Mesothelial cell of epicardium (in vitro differentiated cells): Measurements from ENCODE around the gene TWNK. TPM values are rescaled to one million over a fixed set of nuclear protein-coding genes. Genes with fewer than 3 reads are reported as not detected.

ENCODE experiments used
- DNase-seq, 2 experiments: peaks; one replicate each; pipeline ENCODE4 v3.0.0; 2021; ENCODE audit warnings: low spot score in 2 of 2; ENCODE audit not compliant: unreplicated experiment in 2 of 2
- H3K27ac Mint-ChIP-seq: 2 replicates; pipeline ENCODE4 v1.8.0; 2021; ENCODE audit warnings: mixed read lengths
- H3K27me3 Mint-ChIP-seq: 2 replicates; pipeline ENCODE4 v1.8.0; 2021; ENCODE audit warnings: low read depth, mixed read lengths
- H3K36me3 Mint-ChIP-seq: 2 replicates; pipeline ENCODE4 v1.8.0; 2021; ENCODE audit warnings: mixed read lengths
- H3K4me1 Mint-ChIP-seq: 2 replicates; pipeline ENCODE4 v1.8.0; 2021; ENCODE audit warnings: mixed read lengths
- H3K4me3 Mint-ChIP-seq: 2 replicates; pipeline ENCODE4 v1.8.0; 2021; ENCODE audit warnings: mild to moderate bottlenecking, moderate library complexity, mixed read lengths
- H3K9me3 Mint-ChIP-seq: 2 replicates; pipeline ENCODE4 v1.8.0; 2021; ENCODE audit warnings: mixed read lengths
- total RNA-seq: library from RNA; stranded (reverse); gene quantifications from 3 replicates; pipeline ENCODE4 v1.2.1, GENCODE V29; 2021
- TF ChIP-seq, protein P1 (sequence below): fragments of 200-600 bp; sonication (generic); IDR thresholded peaks from one replicate; pipeline ENCODE4 v1.5.0; 2021; ENCODE audit warnings: antibody characterized with exemption; ENCODE audit not compliant: unreplicated experiment

TWNK gene
- total RNA-seq, 1 donor from 2014 or later = 13.9 TPM

DNA sequence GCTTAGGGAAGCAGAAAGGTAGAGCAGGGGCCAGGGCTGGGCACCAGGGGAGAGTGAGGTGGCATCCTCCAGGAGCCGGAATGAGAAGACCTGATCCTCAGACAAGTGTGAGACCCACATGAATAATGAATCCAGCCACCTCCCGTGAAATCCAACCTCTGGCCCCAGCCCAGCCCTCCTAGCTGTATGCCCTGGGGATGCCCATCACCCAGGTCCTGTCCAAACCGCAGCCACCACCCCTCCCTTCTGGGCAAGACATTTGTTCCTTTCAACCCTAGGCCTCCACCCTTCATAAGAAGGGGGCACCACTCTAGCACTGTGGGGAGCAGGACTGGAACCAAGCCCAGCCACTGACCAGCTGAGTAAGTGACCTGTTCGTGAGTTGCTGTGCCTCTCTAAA, 33.9 kb downstream of the TWNK start:
- Mint-ChIP-seq H3K4me1 (peaks cover 7% of the 10 kb centered on the region), H3K4me3 (no peak overlapping the region)
- DNase-seq = no peak

DNA sequence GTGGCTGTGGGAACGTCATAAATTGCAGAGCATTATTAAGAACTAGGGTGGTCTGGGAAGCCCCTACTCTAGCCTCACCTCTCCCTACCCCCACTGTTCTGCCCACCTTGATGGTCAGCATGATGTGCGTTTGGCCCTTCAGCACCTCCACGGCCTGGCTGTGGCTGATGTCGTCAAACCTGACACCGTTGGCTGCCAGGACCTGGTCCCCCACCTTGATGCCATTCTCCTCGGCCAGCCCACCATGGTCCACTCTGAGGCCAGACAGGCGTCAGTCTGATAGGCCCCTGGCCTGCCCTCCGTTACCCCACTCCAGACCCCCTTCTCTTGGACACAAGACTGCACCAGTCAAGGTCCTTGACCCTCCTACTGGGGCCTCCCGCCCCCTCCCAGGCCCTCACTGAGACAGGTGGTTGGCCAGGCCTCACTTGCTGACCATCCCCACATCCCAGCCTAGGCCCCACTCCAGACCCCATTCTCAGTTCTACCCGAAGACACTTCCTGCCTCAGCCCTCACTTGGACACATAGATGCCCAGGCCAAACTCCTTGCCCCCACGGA, 34.4 kb downstream of the TWNK start:
- H3K27ac Mint-ChIP-seq = no peak overlapping the region
- H3K27me3 Mint-ChIP-seq = peaks cover 30% of the 10 kb centered on the region
- peaks cover 5% of the 10 kb centered on the region for H3K4me1 Mint-ChIP-seq
- no peaks in the 10 kb centered on the region for H3K9me3 Mint-ChIP-seq
- no peak for DNase-seq
- TF ChIP-seq, protein P1, sequence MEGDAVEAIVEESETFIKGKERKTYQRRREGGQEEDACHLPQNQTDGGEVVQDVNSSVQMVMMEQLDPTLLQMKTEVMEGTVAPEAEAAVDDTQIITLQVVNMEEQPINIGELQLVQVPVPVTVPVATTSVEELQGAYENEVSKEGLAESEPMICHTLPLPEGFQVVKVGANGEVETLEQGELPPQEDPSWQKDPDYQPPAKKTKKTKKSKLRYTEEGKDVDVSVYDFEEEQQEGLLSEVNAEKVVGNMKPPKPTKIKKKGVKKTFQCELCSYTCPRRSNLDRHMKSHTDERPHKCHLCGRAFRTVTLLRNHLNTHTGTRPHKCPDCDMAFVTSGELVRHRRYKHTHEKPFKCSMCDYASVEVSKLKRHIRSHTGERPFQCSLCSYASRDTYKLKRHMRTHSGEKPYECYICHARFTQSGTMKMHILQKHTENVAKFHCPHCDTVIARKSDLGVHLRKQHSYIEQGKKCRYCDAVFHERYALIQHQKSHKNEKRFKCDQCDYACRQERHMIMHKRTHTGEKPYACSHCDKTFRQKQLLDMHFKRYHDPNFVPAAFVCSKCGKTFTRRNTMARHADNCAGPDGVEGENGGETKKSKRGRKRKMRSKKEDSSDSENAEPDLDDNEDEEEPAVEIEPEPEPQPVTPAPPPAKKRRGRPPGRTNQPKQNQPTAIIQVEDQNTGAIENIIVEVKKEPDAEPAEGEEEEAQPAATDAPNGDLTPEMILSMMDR = no peak
- no peaks in the 10 kb centered on the region for H3K36me3 Mint-ChIP-seq
- no peak overlapping the region for H3K4me3 Mint-ChIP-seq

More for the DNA sequence above, 33.9 kb downstream of the TWNK start:
- Mint-ChIP-seq H3K36me3 (no peaks in the 10 kb centered on the region), H3K27ac (no peak overlapping the region), H3K27me3 (peaks cover 35% of the 10 kb centered on the region), H3K9me3 (no peaks in the 10 kb centered on the region)
- TF ChIP-seq, protein P1 = no peak

GRCh38 chr10:101022967-101023705, 35.8 kb downstream of the TWNK start:
- DNase-seq = no peak
- no peaks in the 10 kb centered on the region for H3K36me3 Mint-ChIP-seq
- no peak overlapping the region for H3K27ac Mint-ChIP-seq
- H3K4me1 Mint-ChIP-seq = peaks cover 13% of the 10 kb centered on the region
- TF ChIP-seq, protein P1 = no peak
- no peak overlapping the region for H3K4me3 Mint-ChIP-seq
- peaks cover 19% of the 10 kb centered on the region for H3K27me3 Mint-ChIP-seq
- H3K9me3 Mint-ChIP-seq = no peaks in the 10 kb centered on the region

- Mint-ChIP-seq H3K9me3 (no peaks in the 10 kb centered on the region), H3K27me3 (peaks cover 12% of the 10 kb centered on the region), H3K36me3 (no peaks in the 10 kb centered on the region), H3K27ac (no peak overlapping the region), H3K4me3 (no peak overlapping the region), H3K4me1 (peaks cover 19% of the 10 kb centered on the region)
- DNase-seq = no peak
- TF ChIP-seq, protein P1 = no peak
Observed at GRCh38 chr10:101027106-101027720, 39.9 kb downstream of the TWNK start.

GRCh38 chr10:101028446-101029337, 41.3 kb downstream of the TWNK start:
- Mint-ChIP-seq H3K4me3 (no peak overlapping the region), H3K36me3 (no peaks in the 10 kb centered on the region), H3K27me3 (peaks cover 12% of the 10 kb centered on the region), H3K27ac (no peak overlapping the region), H3K9me3 (no peaks in the 10 kb centered on the region), H3K4me1 (peaks cover 31% of the 10 kb centered on the region)
- TF ChIP-seq, protein P1 = no peak
- DNase-seq = no peak
